BJ (cell line): ENCODE data around the gene SAG. TPM values are rescaled to one million over a fixed set of nuclear protein-coding genes. Genes with fewer than 3 reads are reported as not detected.

ENCODE experiments used
- CTCF ChIA-PET: fragments of 350-600 bp; formaldehyde crosslinking; extraction: SDS; loops from one replicate; lab custom pipeline; 2021; ENCODE audit warnings: antibody characterized with exemption, inconsistent platforms; lab: Yijun Ruan, JAX
- POLR2A ChIA-PET: fragments of 300-600 bp; sonication (Branson Sonifier 250); formaldehyde crosslinking; extraction: SDS; loops from one replicate; lab custom pipeline; 2021; ENCODE audit warnings: antibody characterized with exemption; lab: Charles Lee
- DNase-seq: peaks from one replicate; pipeline ENCODE4 v3.0.0-alpha.2; 2011; ENCODE audit warnings: low read depth
- H3K27me3 ChIP-seq: 2 replicates; pipeline ENCODE4 v1.6.0; 2011; ENCODE audit warnings: low read length; ENCODE audit not compliant: control insufficient read depth, insufficient read depth
- H3K36me3 ChIP-seq: 2 replicates; pipeline ENCODE4 v1.5.1; 2011; ENCODE audit warnings: low read length; ENCODE audit not compliant: control insufficient read depth, insufficient read depth
- H3K4me3 ChIP-seq: 2 replicates; pipeline ENCODE4 v1.5.1; 2011; ENCODE audit warnings: low read depth, mild to moderate bottlenecking, control low read depth, low read length
- CTCF ChIP-seq: IDR thresholded peaks from 2 replicates; pipeline ENCODE4 v1.5.1; 2011; ENCODE audit warnings: low read depth, mild to moderate bottlenecking, control low read depth, inconsistent platforms, low read length, moderate library complexity; ENCODE audit not compliant: insufficient read depth
- polyA plus RNA-seq: library from polyadenylated mRNA; depleted of rRNA; stranded (reverse); fragments of >200 nt; gene quantifications from 2 replicates; pipeline ENCODE4 v1.2.3, GENCODE V29; 2011

The SAG gene
- polyA plus RNA-seq, 1 experiment, result not detected

- DNase-seq, result no peak
- CTCF ChIA-PET, result no interaction called here
- no peaks in the 10 kb centered on the region; the same call in 1 of the 2 replicates for H3K36me3 ChIP-seq
- H3K27me3 ChIP-seq, result no peaks in the 10 kb centered on the region
- POLR2A ChIA-PET, result no interaction called here
- no peak overlapping the region for H3K4me3 ChIP-seq
- no peak for TF ChIP-seq CTCF
These were observed 71.8 kb downstream of the SAG start for GRCh38 chr2:233379441-233379840.

GRCh38 chr2:233380132-233380895 lies 72.7 kb downstream of the SAG start:
- H3K4me3 ChIP-seq, result no peak overlapping the region
- no peaks in the 10 kb centered on the region; the same call in 1 of the 2 replicates for H3K36me3 ChIP-seq
- CTCF ChIA-PET, result interaction anchor here (1.3 kb wide), 1 partner anchor 18 kb away, joined by 3 read pairs; no protein-coding TSS in a partner anchor
- POLR2A ChIA-PET, result no interaction called here
- no peak for TF ChIP-seq CTCF
- no peaks in the 10 kb centered on the region for H3K27me3 ChIP-seq
- no peak for DNase-seq

DNA sequence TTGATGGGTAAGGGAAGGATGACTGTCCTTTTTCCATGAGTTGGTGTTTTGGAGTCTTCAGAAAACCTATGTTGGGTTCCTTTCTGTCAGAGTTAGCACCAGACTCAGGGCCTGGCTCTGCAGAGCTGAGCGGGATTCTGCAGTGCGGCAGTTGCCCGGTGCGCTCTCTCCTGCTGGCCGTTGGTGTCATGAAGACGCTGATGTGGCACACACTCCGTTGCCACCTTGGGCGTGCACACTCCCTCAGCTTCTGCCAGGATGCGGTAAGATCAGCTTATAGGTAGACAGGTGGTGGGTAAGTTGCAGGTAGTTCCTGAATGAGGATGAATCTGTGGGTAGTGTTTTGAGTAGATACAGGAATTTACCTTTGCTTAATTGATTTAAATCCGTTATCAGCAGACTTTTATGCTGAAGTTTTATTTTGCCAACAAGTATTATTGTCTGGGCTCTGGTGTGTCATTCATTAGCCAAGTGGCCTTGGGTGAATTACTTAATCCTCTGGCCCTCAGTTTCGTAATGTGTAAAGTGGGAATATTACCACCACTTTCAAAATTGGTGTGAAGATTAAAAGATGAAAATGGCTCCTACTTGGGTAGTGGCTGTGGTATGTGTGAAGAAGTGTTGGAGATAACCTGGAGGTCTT lies 73.5 kb downstream of the SAG start:
- Histone ChIP-seq H3K36me3 (no peaks in the 10 kb centered on the region; the same call in 1 of the 2 replicates), H3K4me3 (no peak overlapping the region), H3K27me3 (no peaks in the 10 kb centered on the region)
- CTCF ChIA-PET, result interaction anchor here (1.0 to 1.7 kb wide), 3 partner anchors 15 to 23 kb away, joined by 3 to 5 read pairs (median 4); no protein-coding TSS in a partner anchor
- DNase-seq, result no peak
- POLR2A ChIA-PET, result no interaction called here
- TF ChIP-seq CTCF, result no peak

DNA sequence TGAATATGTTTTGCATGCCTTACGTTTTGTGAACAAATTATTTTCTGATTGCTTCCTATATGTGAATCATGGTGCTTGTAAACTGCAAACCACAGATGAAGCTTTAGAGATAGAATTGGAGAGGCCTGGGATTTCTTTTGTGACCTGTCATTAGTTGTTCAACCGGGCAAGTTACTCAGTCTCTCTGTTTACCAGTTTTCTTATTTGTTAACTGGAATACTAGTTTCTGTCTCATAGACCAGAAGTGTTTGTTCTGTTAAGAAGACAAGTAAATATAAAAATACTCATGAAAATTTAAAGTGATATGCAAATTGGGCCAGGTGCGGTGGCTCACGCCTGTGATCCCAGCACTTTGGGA lies 74.0 kb downstream of the SAG start:
- DNase-seq, result no peak
- no peak overlapping the region for H3K4me3 ChIP-seq
- ChIA-PET POLR2A (no interaction called here), CTCF (interaction anchor here (1.0 to 1.7 kb wide), 3 partner anchors 16 to 23 kb away, joined by 3 to 5 read pairs (median 4); no protein-coding TSS in a partner anchor)
- H3K36me3 ChIP-seq, result no peaks in the 10 kb centered on the region; the same call in 1 of the 2 replicates
- no peaks in the 10 kb centered on the region for H3K27me3 ChIP-seq
- TF ChIP-seq CTCF, result no peak

DNA sequence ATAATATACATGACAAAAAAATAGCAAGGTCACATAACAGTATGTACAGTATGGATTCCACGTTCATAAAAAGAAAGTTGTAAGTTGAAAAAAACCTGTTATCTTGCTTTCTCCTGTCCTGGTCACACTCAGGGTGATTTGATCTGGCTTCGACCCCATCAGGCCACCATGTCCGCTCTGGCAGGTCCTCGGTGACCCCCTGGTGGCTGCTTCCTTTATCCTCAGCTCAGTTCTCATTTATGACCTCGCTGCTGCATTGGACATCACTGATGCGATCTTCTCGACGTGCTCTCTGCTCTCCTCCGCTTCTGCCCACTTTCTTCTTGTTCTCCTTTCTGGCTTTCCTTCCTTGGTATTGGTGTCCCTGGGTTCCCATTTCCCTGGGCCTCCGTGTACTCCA lies 76.4 kb downstream of the SAG start:
- TF ChIP-seq CTCF, result no peak
- DNase-seq, result no peak
- ChIA-PET POLR2A (no interaction called here), CTCF (interaction anchor here (1.0 to 1.8 kb wide), 2 partner anchors 39 to 59 kb away, joined by 3 to 9 read pairs; no protein-coding TSS in a partner anchor)
- Histone ChIP-seq H3K27me3 (no peaks in the 10 kb centered on the region), H3K36me3 (no peaks in the 10 kb centered on the region; the same call in 1 of the 2 replicates), H3K4me3 (no peak overlapping the region)
